HG03442 (cell line): ENCODE results near the gene PLPPR1.

ENCODE experiments used
- ATAC-seq: cut with Tn5 transposase; IDR thresholded peaks from one replicate; pipeline ENCODE4 v1.9.1; 2021; ENCODE audit warnings: mild to moderate bottlenecking, moderate library complexity; ENCODE audit not compliant: unreplicated experiment

PLPPR1 gene

DNA sequence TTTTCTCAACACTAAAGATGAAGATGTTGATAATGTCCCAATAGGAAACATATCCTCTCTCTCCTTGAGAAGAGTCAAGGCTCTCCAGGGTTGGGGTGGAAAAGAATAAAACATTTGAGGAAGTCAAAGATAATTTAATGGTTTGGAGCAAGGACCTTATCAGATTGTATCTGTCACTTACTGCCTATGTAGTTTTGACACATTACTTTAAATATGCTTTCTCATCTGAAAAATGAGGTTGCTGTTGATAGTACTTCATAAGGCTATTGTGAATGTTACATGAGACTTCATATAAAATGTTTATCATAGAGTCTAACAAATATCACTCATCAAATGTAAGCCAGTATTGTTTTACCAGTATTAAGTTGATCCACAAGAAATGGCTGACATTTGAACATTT is 307.6 kb downstream of the PLPPR1 start:
- ATAC-seq, result no peak

- ATAC-seq, result no peak
Observed at GRCh38 chr9:101337237-101337636, 308.7 kb downstream of the PLPPR1 start.

GRCh38 chr9:101341958-101342357 is 313.4 kb downstream of the PLPPR1 start:
- ATAC-seq, result no peak

- no peak for ATAC-seq
Observed at GRCh38 chr9:101342595-101342994, 314.1 kb downstream of the PLPPR1 start.

DNA sequence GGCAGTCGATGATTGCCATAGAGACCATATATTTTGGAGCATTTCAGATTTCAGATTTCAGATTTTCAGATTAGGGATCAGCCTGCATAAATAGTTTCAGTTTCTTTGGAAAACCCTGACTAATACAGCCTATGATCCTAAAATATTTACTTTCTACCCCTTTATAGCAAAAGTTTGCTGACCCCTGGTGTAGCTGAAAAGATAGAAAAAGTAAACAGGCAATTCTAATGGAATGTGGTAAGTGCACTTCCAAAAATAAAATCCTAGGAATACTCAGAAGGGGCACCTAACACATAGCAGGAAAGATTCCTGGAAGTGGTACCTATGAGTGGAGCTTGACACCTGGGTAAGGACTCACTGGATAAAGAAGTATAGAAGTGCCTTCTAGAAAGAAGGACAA is 321.8 kb downstream of the PLPPR1 start:
- no peak for ATAC-seq

GRCh38 chr9:101352892-101353463 is 324.5 kb downstream of the PLPPR1 start:
- ATAC-seq, result no peak

DNA sequence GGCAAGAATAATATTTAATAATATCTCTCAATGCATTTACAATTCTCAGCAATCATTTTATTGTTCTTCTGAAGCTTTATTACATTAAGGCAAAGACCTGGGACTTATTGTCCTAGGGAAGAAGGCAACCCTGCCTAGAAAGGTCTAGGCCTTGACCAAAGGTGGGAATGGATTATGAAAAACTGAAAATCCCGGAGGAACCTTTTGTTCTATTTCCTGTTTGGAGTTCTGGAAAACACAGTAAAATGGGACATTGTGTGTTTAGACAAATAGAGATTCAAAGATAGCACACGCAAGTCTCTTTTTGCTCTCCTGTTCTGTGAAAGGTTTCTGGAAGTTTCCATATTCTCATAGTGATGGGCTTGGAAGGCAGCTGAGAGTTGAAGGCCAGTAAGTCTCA is 325.2 kb downstream of the PLPPR1 start:
- ATAC-seq, result no peak

- ATAC-seq, result no peak
Observed at GRCh38 chr9:101354143-101354764, 325.7 kb downstream of the PLPPR1 start.

- no peak for ATAC-seq
Observed at GRCh38 chr9:101354765-101355708, 326.5 kb downstream of the PLPPR1 start.

DNA sequence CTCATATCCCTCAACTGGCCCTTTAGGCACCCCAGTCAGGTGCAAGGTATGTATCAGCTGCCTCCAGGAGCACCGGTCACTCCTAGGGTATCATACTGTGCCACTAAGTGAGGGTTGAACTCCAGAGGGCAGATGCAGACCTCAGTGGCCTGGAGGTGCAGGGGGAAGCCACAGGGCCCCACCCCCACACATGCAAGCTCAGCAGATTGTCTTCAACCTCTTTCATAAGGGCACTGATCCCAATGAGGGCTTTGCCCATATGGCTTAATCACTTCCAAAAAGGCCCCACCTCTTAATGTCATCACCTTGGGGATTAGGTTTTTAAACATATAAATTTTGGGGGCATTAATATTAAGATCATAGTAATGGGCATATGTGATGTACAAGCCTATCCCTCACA is 328.1 kb downstream of the PLPPR1 start:
- no peak for ATAC-seq

- ATAC-seq, result no peak
Observed at GRCh38 chr9:101359679-101360078, 331.2 kb downstream of the PLPPR1 start.

- no peak for ATAC-seq
Observed at GRCh38 chr9:101360647-101361046, 332.1 kb downstream of the PLPPR1 start.

DNA sequence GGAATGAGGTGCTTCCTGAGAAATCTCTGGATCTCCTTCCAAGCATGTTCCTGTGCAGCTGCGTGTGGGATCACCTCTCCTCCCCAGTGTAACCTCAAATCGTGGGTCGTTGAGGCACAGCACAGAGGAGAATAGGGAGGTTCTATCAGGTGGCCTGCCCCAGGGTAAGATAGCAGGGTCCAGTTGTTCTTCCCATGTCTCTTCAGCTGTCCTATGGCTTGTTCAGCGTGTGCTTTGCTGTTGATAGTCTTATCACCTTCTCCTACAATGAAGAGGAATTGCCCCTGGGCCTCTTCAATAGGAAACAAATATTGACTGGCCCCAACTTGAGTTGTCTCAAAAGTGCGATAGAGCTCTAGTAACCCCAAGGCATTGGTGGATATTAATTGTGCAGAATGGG is 333.9 kb downstream of the PLPPR1 start:
- ATAC-seq, result no peak

- no peak for ATAC-seq
Observed at GRCh38 chr9:101365181-101365580, 336.7 kb downstream of the PLPPR1 start.

DNA sequence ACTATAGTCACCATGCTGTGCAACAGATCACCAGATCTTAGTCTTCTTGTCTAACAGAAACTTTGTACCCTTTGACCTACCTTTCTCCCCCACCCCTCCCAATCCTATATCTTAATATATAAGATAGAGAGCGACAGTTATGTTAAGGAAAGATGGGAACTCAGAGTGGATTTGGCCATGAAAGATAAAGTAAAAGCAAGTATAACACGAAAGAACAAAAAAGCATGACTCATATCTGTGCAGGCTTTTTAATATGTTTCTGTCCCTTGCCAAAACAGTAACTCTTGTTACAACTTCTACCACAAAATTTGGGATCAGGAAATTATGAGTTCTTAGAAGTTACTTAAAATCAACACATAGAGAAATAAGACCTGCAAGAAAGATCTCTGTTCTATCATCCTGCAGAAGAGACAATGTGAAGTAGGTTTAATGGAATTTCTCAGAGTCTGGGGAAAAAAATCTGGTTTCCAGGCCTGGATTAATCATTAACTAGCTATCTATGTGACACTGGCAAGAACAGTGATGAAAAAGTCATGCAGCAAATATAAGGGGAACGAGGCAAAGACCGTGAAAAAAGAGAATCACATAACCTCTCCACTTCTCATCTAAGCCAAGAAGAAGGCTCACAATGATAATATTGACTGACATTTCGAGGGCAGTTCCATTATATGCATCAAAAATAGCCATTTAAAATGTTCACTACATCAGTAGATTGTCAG is 337.7 kb downstream of the PLPPR1 start:
- ATAC-seq, result no peak

DNA sequence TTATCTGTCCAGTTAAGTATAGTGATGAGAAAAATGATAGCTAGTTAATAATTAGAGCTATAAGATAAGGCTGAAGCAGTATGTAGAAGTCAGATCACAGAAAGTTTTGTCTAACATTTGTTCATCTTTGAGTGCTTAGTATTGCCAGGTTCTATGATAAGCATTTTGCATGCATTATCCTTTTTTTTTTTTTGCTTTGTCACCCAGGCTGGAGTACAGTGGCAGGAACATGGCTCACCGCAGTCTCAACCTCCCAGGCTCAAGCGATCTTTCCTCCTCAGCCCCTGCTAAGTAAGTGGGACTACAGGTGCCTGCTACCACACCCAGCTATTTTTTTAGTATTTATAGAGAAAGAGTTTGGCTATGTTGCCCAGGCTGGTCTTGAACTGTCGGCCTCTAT is 338.8 kb downstream of the PLPPR1 start:
- no peak for ATAC-seq

GRCh38 chr9:101369286-101369685 is 340.8 kb downstream of the PLPPR1 start:
- ATAC-seq, result no peak

GRCh38 chr9:101369884-101370531 is 341.5 kb downstream of the PLPPR1 start:
- no peak for ATAC-seq

DNA sequence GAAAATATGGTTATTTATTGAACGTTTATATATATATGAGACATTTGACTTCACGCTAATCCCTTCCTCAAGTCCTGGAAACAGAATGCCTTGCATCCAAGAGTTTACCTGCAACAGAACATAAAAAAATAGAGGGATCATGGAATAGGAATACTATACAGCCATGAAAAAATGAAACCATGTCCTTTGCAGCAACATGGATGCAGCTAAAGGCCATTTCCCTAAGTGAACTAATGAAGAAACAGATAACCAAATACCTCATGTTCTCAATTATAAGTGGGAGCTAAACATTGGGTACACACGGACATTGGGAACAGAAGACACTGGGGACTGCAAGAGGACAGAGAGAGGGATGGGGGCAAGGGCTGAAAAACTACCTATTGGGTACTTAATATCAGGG is 343.3 kb downstream of the PLPPR1 start:
- no peak for ATAC-seq

DNA sequence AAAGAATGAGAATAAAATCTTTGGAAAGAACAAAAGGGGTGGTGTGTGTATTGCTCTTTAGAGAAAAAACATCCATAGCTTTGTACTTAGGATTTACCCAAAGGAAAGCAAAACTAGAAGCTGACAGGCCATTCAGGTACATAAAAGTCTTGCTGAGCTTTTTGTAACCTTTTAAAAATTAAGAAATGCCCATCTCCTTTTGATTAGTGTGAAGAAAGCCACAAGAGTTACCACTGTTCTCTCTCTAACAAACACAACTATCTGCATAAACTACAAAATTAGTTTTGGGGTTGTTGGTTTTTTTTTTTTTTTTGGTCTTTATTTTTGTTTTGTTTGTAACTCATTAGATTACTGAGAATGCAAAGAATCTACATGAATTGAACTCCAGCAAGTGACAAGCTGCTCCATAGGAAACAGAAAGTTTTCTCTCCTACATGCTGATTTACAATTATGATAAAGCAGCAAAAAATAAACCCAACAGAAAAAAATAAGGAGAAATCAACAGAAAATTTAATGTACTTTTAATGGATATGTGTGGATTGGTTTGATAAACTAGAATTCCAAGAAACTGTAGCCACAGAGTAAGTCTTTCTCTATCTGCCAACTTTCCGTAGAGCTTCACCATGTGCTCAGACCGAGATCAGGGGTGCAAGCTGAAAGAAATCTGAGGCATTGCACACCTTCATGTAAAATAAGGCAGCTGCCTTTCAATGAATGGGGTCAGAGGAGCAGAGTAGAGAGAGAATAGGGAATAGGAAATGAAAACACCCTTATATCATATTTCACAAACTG is 344.0 kb downstream of the PLPPR1 start:
- ATAC-seq, result no peak
